Left lung (tissue), 10 donors: Measurements from ENCODE around the gene CH25H. TPM values are rescaled to one million over a fixed set of nuclear protein-coding genes. Genes with fewer than 3 reads are reported as not detected.

Experiments
- ATAC-seq: fragments of 200-7000 bp; cut with Tn5 transposase; one replicate; pipeline ENCODE4 v1.9.1; 2020; ENCODE audit warnings: moderate library complexity
- DNase-seq, 4 donors: peaks; one replicate each; pipeline ENCODE4 v3.0.0-alpha.2; 2013 to 2020
- H3K27ac ChIP-seq, 2 donors: fragments of 200-600 bp; sonication (generic) in 1 of 2; one replicate each; pipeline versions ENCODE4 v1.5.0 to v1.8.0; 2020 to 2021
- H3K27me3 ChIP-seq, 2 donors: fragments of 200-600 bp; sonication (generic) in 1 of 2; one replicate each; pipeline versions ENCODE4 v1.5.0 to v1.8.0; 2020 to 2021
- H3K36me3 ChIP-seq, 2 donors: fragments of 200-600 bp; sonication (generic) in 1 of 2; one replicate each; pipeline versions ENCODE4 v1.5.0 to v1.8.0; 2020 to 2021
- H3K4me1 ChIP-seq, 2 donors: fragments of 200-600 bp; one replicate each; pipeline ENCODE4 v1.8.0; 2021
- H3K4me3 ChIP-seq, 2 donors: fragments of 200-600 bp; sonication (generic) in 1 of 2; one replicate each; pipeline versions ENCODE4 v1.5.0 to v1.8.0; 2020 to 2021; ENCODE audit warnings: mild to moderate bottlenecking in 1 of 2
- H3K9me3 ChIP-seq, 2 donors: fragments of 200-600 bp; sonication (generic) in 1 of 2; one replicate each; pipeline versions ENCODE4 v1.5.0 to v1.8.0; 2020 to 2021
- CTCF ChIP-seq, 2 donors: fragments of 200-600 bp; sonication (generic) in 1 of 2; IDR thresholded peaks; one replicate each; pipeline versions ENCODE4 v1.5.0 to v1.8.0; 2021; ENCODE audit warnings: antibody characterized with exemption in 2 of 2
- intact Hi-C, 2 donors: fragments of 100-400 bp; cut with DNase I; formaldehyde crosslinking; loops; one replicate each; pipeline versions ENCODE4 v1.11.2 to v1.14.2; 2022
- polyA plus RNA-seq, 6 donors: library from polyadenylated mRNA; unstranded; fragments of 120-200 nt; gene quantifications; one replicate each; pipeline ENCODE4 v1.2.1, GENCODE V29; 2013; ENCODE audit not compliant: insufficient read length in 6 of 6
- total RNA-seq, 2 donors: library from RNA; stranded (reverse); fragmentation: NEBNext Ultra II Directional; extraction: Animal tissue kit (Norgen Biotek cat#: 25700); gene quantifications; one replicate each; pipeline ENCODE4 v1.2.1, GENCODE V29; 2021
- donor health status: DM: no; HTN: yes; CAD: no.
- donor health status: DM: no; HTN: no; CAD: no.

Gene CH25H
- total and polyA plus RNA-seq, 8 donors, result 0.10 to 14.7 (median 0.20) TPM

GRCh38 chr10:89184638-89185037, 22.5 kb downstream of the CH25H start:
- no peak overlapping the region for H3K4me3 ChIP-seq

DNA sequence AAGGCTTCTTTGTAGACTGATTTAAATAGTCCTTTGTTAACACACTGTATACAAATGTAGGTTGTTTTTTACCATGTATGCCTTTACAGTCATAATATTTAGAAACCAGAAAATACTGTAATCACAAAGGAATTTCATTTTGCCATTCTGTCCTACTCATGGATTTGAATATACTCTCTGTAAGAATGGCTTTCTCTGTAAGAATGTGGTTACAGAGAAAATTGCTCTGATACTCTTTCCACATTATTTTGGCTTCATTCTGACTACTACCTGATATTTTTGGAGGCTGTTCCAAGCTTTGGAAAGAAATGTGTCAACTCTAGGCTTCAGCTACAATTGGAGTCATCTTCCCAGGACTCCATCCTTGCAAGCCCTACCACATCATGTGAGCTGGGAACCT, 23.5 kb downstream of the CH25H start:
- DNase-seq (no peak), ATAC-seq (no peak)
- H3K27ac ChIP-seq, result no peak overlapping the region
- H3K27me3 ChIP-seq, result no peaks in the 10 kb centered on the region
- no peak overlapping the region for H3K4me3 ChIP-seq
- no peak for TF ChIP-seq CTCF (IDR thresholded peaks at IDR 0.05)
- peaks cover 0 to 4% of the 10 kb centered on the region in 2 donors for H3K4me1 ChIP-seq
- peaks cover 0 to 2% of the 10 kb centered on the region in 2 donors for H3K9me3 ChIP-seq
- intact Hi-C loops, result no loop called here
- no peaks in the 10 kb centered on the region for H3K36me3 ChIP-seq

More at GRCh38 chr10:89184638-89185037, 22.5 kb downstream of the CH25H start:
- no peak overlapping the region for H3K27ac ChIP-seq
- DNase-seq, result no peak
- H3K4me1 ChIP-seq, result peaks cover 0 to 4% of the 10 kb centered on the region in 2 donors
- no peak for ATAC-seq
- peaks cover 0 to 2% of the 10 kb centered on the region in 2 donors for H3K9me3 ChIP-seq
- H3K27me3 ChIP-seq, result no peaks in the 10 kb centered on the region
- intact Hi-C loops, result no loop called here
- TF ChIP-seq CTCF (IDR thresholded peaks at IDR 0.05), result no peak
- no peaks in the 10 kb centered on the region for H3K36me3 ChIP-seq

- peaks cover 0 to 2% of the 10 kb centered on the region in 2 donors for H3K9me3 ChIP-seq
- ATAC-seq, result no peak
- H3K4me3 ChIP-seq, result no peak overlapping the region
- no peak overlapping the region for H3K27ac ChIP-seq
- no peak for DNase-seq
- TF ChIP-seq CTCF (IDR thresholded peaks at IDR 0.05), result no peak
- no peaks in the 10 kb centered on the region for H3K27me3 ChIP-seq
- H3K36me3 ChIP-seq, result no peaks in the 10 kb centered on the region
- peaks cover 0 to 4% of the 10 kb centered on the region in 2 donors for H3K4me1 ChIP-seq
- intact Hi-C loops, result no loop called here
These were observed 24.2 kb downstream of the CH25H start for GRCh38 chr10:89182894-89183293.

DNA sequence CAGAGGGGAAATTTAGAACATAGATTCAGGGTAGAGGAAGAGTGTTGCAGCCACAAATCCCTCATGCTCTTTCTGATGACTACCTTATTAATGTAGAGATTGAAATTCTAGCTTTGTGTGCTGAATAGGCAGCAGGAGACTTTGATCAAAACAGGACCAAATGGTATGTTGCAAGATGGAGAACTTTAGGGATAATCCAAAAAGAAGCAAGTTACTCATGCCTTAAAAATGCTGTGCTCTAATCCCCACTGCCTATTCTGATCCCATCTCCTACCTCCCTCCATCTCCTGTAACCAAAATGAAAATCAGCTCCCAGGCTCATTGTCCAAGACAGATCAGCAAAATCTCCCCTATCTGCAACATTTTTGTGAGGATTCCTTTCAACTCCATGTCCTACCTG, 31.3 kb downstream of the CH25H start:
- no peak for TF ChIP-seq CTCF (IDR thresholded peaks at IDR 0.05)
- H3K9me3 ChIP-seq, result peaks cover 0 to 2% of the 10 kb centered on the region in 2 donors
- no peak overlapping the region for H3K27ac ChIP-seq
- no peaks in the 10 kb centered on the region for H3K36me3 ChIP-seq
- intact Hi-C loops, result no loop called here
- H3K27me3 ChIP-seq, result no peaks in the 10 kb centered on the region
- H3K4me3 ChIP-seq, result no peak overlapping the region
- ATAC-seq (no peak), DNase-seq (no peak)
- no peaks in the 10 kb centered on the region for H3K4me1 ChIP-seq

- no peak overlapping the region for H3K4me3 ChIP-seq
- no peak overlapping the region for H3K27ac ChIP-seq
- TF ChIP-seq CTCF (IDR thresholded peaks at IDR 0.05), result no peak
- H3K9me3 ChIP-seq, result no peaks in the 10 kb centered on the region
- no peaks in the 10 kb centered on the region for H3K4me1 ChIP-seq
- H3K27me3 ChIP-seq, result no peaks in the 10 kb centered on the region
- ATAC-seq (no peak), DNase-seq (no peak)
- intact Hi-C loops, result no loop called here
- no peaks in the 10 kb centered on the region for H3K36me3 ChIP-seq
These were observed 34.0 kb downstream of the CH25H start for GRCh38 chr10:89173075-89173474.
